ENCODE data around the gene FDXR.
A peak's percentile ranks its signal among the peaks of the same experiment; 100 is the strongest.

The FDXR gene

GRCh38 chr17:74858672-74859458, 13.9 kb downstream of the FDXR start:
- no peak for DNase-seq (ENCODE audit: low read depth, low spot score)

- DNase-seq (ENCODE audit: low read depth, low spot score): no peak
Measured at GRCh38 chr17:74857191-74857590, 15.6 kb downstream of the FDXR start.

- no peak for DNase-seq (ENCODE audit: low read depth, low spot score)
Measured at GRCh38 chr17:74856112-74856511, 16.7 kb downstream of the FDXR start.

- DNase-seq (ENCODE audit: low read depth, low spot score): no peak
Measured at GRCh38 chr17:74855323-74855722, 17.5 kb downstream of the FDXR start.

GRCh38 chr17:74854792-74855191, 18.0 kb downstream of the FDXR start:
- DNase-seq (ENCODE audit: low read depth, low spot score): no peak

- no peak for DNase-seq (ENCODE audit: low read depth, low spot score)
Measured at GRCh38 chr17:74853669-74854068, 19.1 kb downstream of the FDXR start.

- DNase-seq (ENCODE audit: low read depth, low spot score): no peak
Measured at GRCh38 chr17:74853048-74853397, 19.8 kb downstream of the FDXR start.

- peak; percentile 15 for DNase-seq (ENCODE audit: low read depth, low spot score)
Measured at GRCh38 chr17:74852237-74853047, 20.4 kb downstream of the FDXR start.

- no peak for DNase-seq (ENCODE audit: low read depth, low spot score)
Measured at GRCh38 chr17:74851612-74852236, 21.1 kb downstream of the FDXR start.

GRCh38 chr17:74850914-74851313, 21.9 kb downstream of the FDXR start:
- no peak for DNase-seq (ENCODE audit: low read depth, low spot score)

GRCh38 chr17:74850310-74850709, 22.5 kb downstream of the FDXR start:
- no peak for DNase-seq (ENCODE audit: low read depth, low spot score)

- no peak for DNase-seq (ENCODE audit: low read depth, low spot score)
Measured at GRCh38 chr17:74848656-74849399, 24.0 kb downstream of the FDXR start.

GRCh38 chr17:74846621-74847020, 26.2 kb downstream of the FDXR start:
- no peak for DNase-seq (ENCODE audit: low read depth, low spot score)

GRCh38 chr17:74843352-74843627, 29.5 kb downstream of the FDXR start:
- DNase-seq (ENCODE audit: low read depth, low spot score): no peak

GRCh38 chr17:74842599-74843351, 30.0 kb downstream of the FDXR start:
- no peak for DNase-seq (ENCODE audit: low read depth, low spot score)

GRCh38 chr17:74842146-74842598, 30.6 kb downstream of the FDXR start:
- no peak for DNase-seq (ENCODE audit: low read depth, low spot score)

- no peak for DNase-seq (ENCODE audit: low read depth, low spot score)
Measured at GRCh38 chr17:74840989-74841666, 31.7 kb downstream of the FDXR start.

- no peak for DNase-seq (ENCODE audit: low read depth, low spot score)
Measured at GRCh38 chr17:74839990-74840852, 32.6 kb downstream of the FDXR start.

GRCh38 chr17:74838274-74838673, 34.5 kb downstream of the FDXR start:
- no peak for DNase-seq (ENCODE audit: low read depth, low spot score)

Measured in activated naive CD8-positive, alpha-beta T cell treated with anti-CD3 and anti-CD28 coated beads, Interleukin-2, amount 50 U/mL, for 16 hours (primary cell).